Measurements from ENCODE around the gene SMOC2. TPM values are rescaled to one million over a fixed set of nuclear protein-coding genes. Genes with fewer than 3 reads are reported as not detected.

SMOC2 gene
- total RNA-seq, 1 experiment from 2014 or later, result 2.1 TPM

- WGBS (ENCODE audit: extremely low coverage, insufficient read length, low lambda C conversion rate), result no CpG with 5 or more reads among the region's 19 CpGs
- H3K4me1 Mint-ChIP-seq, result peaks cover 12 to 15% of the 10 kb centered on the region in 2 experiments
- Histone ChIP-seq H2BK12ac (ENCODE audit: insufficient read length, low read depth, low read length) (no peak overlapping the region), H2AK5ac (ENCODE audit: insufficient read length, low read length) (no peak overlapping the region), H3K9ac (ENCODE audit: extremely low read depth, insufficient read length, low read length) (no peak overlapping the region), H2BK5ac (ENCODE audit: insufficient read length, low read length) (no peak overlapping the region), H4K5ac (ENCODE audit: insufficient read length, low read depth, low read length) (no peak overlapping the region), H2BK15ac (ENCODE audit: low read depth, low read length) (no peak overlapping the region), H3K23ac (ENCODE audit: insufficient read length, low read depth, low read length) (no peak overlapping the region), H3T11ph (ENCODE audit: low read length) (no peak overlapping the region), H2BK120ac (ENCODE audit: low read depth, low read length, poor library complexity, severe bottlenecking) (no peak overlapping the region), H4K8ac (replicated peaks; ENCODE audit: insufficient read length, low read depth, low read length) (no peak overlapping the region), H3K14ac (ENCODE audit: insufficient read depth, low read length) (no peak overlapping the region), H3K18ac (ENCODE audit: insufficient read length, low read depth, low read length) (no peak overlapping the region), H3K27me3 (ENCODE audit: insufficient read depth, low read length) (no peaks in the 10 kb centered on the region), H2BK20ac (ENCODE audit: low read depth, low read length, poor library complexity, severe bottlenecking) (no peak overlapping the region), H2AFZ (ENCODE audit: low read length) (no peak overlapping the region), H3K79me2 (ENCODE audit: insufficient read depth, low read length) (no peaks in the 10 kb centered on the region), H3K56ac (ENCODE audit: insufficient read length, low read depth, low read length) (no peak overlapping the region), H4K91ac (ENCODE audit: insufficient read length, low read depth, low read length) (no peak overlapping the region), H3K27ac (ENCODE audit: insufficient read length, low read depth, low read length) (no peak overlapping the region), H3K4me2 (ENCODE audit: insufficient read depth, insufficient read length, low read length) (no peak overlapping the region), H3K9me3 (ENCODE audit: control insufficient read depth, low read depth, low read length) (no peaks in the 10 kb centered on the region), H3K79me1 (ENCODE audit: insufficient read depth, low read depth, low read length, poor library complexity, severe bottlenecking) (no peaks in the 10 kb centered on the region), H3K4ac (ENCODE audit: low read depth, low read length) (no peak overlapping the region), H3K23me2 (ENCODE audit: insufficient read length, low read depth, low read length, poor library complexity, severe bottlenecking) (no peaks in the 10 kb centered on the region), H3K4me1 (ENCODE audit: insufficient read depth, low read length) (peaks cover under 1% of the 10 kb centered on the region; the same call in 1 of the 2 replicates), H4K20me1 (ENCODE audit: control insufficient read depth, insufficient read depth, insufficient read length) (no peaks in the 10 kb centered on the region)
- peaks cover 0 to 6% (median 0%) of the 10 kb centered on the region in 3 experiments; a peak in 1 of 7 replicates for H3K36me3 Mint-ChIP-seq (ENCODE audit: insufficient read depth in 1 of 3, low read depth in 3 of 3)
- H3K27ac Mint-ChIP-seq, result no peak overlapping the region
- H3K4me3 Mint-ChIP-seq, result no peak overlapping the region
- TF ChIP-seq, protein P1, sequence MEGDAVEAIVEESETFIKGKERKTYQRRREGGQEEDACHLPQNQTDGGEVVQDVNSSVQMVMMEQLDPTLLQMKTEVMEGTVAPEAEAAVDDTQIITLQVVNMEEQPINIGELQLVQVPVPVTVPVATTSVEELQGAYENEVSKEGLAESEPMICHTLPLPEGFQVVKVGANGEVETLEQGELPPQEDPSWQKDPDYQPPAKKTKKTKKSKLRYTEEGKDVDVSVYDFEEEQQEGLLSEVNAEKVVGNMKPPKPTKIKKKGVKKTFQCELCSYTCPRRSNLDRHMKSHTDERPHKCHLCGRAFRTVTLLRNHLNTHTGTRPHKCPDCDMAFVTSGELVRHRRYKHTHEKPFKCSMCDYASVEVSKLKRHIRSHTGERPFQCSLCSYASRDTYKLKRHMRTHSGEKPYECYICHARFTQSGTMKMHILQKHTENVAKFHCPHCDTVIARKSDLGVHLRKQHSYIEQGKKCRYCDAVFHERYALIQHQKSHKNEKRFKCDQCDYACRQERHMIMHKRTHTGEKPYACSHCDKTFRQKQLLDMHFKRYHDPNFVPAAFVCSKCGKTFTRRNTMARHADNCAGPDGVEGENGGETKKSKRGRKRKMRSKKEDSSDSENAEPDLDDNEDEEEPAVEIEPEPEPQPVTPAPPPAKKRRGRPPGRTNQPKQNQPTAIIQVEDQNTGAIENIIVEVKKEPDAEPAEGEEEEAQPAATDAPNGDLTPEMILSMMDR (conservative IDR thresholded peaks at IDR 0.05), result no peak
- H3K9me3 Mint-ChIP-seq, result peaks cover 6 to 10% of the 10 kb centered on the region in 2 experiments
- no peak for DNase-seq
- peaks cover 12% of the 10 kb centered on the region for H3K27me3 Mint-ChIP-seq (ENCODE audit: low read depth)
Observed at GRCh38 chr6:168626046-168626602, 185.1 kb downstream of the SMOC2 start.
